GM21528 (cell line): ENCODE data around the gene PCARE.
"Not testable (repeated sequence)": the region's sequence is repeated elsewhere in the genome, so short reads cannot be mapped to it uniquely, and the experiment has no call there.

ENCODE experiments used
- ATAC-seq: cut with Tn5 transposase; IDR thresholded peaks from one replicate; pipeline ENCODE4 v1.9.1; 2021; ENCODE audit warnings: mild to moderate bottlenecking, moderate library complexity; ENCODE audit not compliant: unreplicated experiment, low FRiP score

PCARE gene

DNA sequence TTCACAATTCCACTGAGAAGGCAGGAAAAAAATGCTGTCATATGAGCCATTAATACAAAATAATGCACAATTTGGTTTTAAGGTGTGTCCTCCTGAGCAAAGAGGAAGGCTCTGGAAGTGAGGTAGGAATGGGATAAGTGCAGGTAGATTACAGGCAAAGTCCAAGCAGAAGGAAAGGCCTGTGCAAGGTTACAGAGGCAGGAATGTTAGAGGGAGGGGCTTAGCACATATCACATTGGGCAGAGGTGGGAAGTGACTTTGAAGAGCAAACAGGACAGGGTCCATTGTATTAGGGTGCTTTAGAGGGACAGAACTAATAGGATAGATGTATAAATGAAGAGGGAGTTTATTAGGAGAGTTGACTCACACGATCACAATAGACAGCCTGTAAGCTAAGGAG lies 26.2 kb upstream of the PCARE start:
- no peak for ATAC-seq

DNA sequence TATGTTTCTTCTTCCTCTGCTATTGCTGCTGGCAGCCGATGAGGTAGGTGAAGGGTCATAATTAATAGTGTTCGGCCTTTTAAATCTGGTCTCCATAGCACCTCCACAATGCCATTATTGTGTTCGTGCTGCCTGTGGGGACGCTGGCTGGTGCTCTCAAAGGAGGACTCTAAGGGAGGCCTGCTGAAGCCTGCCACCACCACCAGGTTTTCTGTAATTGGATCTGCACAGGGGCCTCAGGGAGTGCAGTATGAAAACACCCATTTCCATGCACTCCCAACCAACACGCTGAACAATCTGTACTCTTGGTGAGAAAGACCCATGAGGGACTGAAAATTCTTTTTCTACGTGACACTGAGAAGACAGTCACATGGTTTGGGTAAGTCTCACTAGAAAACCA lies 23.2 kb upstream of the PCARE start:
- ATAC-seq = no peak

DNA sequence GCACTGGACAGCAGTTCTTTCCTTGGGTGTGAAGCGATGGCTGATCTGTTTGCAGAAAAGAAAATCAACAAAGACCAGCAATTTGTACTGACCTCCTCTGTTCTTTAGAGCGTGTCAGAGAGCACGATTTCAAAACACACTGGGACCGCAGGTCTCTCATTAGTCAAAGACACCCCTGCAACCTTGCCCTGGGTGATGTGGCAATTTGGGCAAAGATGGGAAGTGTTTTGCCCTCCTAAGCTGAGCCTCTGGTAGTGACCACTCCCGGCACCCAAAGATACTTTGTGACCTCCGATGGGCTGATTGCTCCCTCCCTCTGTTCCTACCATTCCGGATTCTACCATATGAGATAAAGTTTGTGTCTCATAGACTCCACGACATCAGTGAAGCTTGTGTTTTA lies 22.6 kb upstream of the PCARE start:
- no peak for ATAC-seq

DNA sequence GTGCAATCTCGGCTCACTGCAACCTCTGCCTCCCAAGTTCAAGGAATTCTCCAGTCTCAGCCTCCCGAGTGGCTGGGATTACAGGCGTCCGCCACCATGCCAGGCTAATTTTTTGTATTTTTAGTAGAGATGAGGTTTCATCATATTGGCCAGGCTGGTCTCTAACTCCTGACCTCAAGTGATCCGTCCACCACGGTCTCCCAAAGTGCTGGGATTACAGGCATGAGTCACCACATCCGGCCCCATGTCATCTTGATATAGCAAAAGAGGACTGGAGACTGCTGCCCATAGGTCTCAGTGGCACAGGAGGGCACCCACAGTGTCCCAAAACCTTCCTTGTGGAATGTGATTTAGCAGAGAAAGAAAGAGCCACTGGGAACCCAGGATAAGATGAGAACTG lies 16.0 kb upstream of the PCARE start:
- not testable (repeated sequence) for ATAC-seq

DNA sequence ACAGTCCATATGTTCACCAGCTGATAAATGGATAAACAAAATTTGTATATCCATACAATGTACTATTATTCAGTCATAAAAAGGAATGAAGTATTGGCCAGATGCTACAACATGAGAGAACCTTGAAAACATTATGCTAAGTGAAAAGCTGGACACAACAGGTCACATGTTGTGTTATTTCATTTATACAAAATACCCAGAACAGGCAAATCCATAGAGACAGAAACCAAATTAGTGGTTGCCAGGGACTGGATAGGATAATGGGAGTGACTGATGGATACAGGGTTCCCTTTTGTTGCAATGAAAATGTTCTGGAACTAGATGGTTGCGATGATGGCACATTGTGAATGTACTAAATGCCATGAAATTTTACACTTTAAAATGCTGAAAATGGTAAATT lies 10.2 kb upstream of the PCARE start:
- no peak for ATAC-seq

DNA sequence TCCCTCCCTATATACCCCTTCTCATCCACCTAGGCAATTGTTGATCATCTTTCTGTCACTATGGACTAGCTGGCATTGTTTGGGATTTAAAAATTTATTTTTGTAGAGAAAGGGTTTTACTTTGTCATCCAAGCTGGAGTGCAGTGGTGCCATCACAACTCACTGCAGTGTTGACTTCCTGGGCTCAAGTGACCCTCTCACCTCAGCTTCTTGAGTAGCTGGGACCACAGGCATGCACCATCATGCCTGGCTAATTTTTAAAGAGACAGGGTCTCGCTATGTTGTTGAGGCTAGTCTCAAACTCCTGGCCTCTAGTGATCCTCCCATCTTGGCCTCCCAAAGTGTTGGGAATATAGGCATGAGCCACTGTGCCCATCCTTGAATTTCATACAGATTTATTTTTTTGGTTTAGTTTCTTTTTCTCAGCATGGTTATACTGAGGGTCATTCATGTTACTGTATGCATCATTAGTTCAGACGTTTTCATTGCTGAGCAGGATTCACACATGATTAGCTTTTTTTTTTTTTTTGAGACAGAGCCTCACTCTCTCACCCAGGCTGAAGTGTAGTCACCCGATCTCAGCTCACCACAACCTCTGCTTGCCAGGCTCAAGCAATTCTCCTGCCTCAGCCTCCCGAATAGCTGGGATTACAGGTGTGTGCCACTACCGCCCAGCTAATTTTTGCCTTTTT lies 8.6 kb upstream of the PCARE start:
- ATAC-seq = no peak

DNA sequence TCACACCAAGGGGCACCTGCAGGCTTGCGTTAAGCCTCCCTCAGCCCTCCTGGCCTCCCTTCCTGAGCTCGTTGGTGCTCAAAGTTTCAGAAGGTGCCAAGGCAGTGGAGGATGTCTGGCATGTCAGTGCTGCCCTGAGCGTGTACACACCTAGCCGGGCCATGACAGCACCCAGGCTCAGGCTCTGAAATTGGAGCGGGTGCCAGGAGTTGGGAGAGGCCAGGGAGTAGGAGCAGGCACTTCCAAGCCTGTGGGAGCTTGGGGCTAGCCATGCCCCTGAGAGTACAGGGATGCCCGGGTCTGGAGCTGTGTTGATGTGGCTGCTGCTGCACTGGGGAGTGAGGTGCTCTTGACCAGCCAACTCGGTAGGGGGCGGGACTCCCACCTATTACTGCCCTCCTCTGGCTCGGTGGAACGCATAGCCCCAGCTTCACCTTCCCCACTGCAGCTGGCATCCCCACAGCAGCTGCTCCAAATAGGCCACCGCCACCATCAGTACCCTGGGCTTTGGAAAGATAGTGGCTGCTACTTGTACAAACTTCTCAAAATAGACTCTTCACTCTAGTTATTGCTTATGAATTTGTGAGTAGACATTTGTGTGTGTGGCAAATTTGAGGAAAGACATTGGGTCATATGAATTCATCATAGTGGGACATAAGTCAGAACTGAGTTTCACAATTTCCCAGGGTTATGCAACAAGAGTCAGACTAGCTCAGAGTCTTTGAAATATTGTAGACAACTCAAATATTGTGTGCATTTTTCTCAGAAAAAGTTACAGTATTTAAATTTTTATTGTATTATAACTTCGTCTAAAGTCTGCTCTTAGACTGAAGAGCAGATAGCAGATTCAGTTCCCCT lies 6.8 kb upstream of the PCARE start:
- ATAC-seq = no peak

DNA sequence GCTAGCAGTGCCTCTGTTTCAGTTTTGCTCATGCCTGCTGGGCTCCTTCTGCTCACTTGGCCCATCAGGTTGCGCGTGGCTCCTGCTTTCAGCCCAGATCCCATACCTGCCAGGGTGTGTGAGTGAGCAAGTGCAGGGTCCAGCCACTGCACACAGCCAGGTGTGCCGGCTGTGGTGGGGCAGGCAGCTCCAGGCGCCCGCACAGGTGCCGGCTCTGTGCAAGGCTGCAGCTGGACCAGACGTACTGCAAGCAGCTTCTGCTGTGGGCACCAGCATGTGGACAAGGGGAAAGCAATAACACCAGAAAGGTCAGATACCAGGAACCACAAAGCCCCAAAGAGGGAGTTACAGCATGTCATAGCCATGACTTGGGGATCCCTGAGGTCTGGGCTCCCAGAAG lies 5.6 kb upstream of the PCARE start:
- no peak for ATAC-seq

DNA sequence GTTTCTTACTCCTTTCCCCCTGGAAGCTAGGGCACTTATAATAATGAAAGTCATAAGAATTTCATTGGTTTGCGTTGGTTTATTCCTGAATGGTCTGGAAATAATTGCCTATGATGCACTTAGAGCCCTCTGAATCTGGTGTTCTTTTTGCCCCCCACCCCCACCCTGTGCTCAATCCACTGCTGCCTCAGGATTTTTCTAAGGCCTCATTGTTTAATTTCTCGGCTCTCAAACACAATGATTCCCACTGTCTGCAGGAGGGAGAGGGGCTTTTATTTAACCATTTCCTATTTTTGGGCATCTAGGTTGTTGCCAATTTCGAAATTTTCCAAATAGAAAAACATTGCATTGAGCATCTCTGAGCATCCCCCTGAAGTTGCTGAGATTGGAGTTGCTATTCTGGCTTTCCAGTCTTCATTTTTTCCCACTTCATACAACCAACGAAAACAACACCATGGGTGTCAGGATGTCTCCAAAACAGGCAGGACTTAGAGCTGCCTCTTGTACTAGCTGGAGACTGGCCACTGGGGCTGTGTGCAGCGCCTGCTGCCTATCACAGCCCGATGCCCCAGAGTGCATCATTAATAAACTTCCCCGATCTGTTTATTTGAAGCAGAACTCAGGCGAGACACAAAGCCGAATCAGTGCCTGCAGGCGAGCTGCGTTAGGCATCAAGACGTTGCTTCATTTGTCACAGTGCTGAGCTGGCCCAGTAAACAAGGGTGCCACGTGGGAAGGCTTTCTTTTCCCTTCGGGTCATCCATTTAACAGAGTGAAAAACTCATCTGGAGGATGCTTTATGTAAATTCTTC lies 1.8 kb upstream of the PCARE start:
- no peak for ATAC-seq

DNA sequence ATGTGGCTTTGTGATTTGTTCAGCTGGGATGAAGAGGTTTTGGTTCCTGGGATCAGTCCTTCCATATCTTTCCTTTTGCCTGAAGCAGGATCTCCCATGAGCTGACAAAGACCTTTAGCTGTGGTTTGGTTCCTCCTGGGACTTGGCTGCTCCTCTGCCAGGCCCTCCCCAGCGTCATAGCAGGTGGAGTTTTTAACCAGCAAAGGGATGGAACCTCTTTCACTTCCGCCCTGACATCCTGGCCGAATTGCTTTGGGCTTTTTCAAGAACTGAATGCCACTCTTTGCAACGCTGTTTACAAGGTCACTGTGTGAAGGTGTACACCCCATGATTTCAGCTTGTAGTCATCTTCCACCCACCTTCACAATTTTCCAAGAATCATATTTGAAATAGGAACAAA lies 390 bp downstream of the PCARE start:
- ATAC-seq = no peak

DNA sequence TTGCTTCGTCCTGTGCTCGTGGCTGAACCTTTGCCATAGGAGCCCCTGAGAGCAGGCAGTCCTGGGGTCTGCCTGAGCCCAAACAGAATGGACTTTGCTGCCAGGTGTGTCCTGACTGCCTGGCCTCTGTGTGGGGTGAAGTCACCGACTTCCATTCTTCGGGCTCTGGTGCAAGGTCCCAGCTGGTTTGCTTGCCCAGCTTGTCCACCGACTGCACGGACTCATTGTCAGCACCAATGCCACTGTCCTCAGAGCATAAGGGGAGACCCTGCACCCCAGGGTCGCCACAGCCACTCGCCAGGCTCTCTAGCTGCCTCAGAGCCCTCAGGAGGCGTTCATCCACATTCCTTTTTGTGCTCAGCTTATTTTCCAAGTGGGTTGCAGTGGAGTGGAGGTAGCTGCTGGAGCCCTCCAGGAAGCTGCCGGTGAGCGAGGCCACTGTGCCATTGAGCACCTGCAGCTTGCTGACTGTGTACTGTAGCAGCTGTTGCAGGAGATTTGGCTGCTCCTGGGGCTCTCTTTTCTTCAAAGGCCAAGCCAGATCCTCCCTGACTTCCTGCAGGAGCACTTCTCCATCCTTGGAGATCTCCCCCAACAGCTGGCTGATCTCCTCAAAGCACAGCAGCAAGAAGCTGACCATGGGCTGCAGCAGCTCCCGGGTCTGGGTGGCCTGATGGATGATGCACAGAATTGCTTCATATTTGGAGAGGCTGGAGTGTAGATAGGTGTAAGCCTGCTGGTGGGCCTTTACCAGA lies 1.2 kb downstream of the PCARE start:
- no peak for ATAC-seq

DNA sequence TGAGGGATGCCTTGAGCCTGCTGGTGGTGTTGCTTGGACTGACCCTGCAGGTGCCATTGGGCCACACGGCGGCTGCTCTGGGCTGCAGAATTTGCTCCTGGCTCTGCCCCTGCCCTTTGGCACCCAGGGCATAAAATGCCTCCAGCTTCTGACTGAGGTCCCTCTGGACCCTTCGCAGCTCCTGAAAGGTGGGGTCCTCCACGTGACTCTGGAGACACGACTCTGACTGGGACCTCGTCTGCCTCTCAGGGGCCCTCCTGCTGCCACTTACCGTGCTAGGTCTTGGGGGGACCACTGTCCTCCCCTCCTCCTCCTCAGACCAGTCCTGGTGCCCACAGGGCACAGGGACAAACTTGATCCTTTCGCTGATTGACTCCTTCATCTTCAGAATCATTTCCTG lies 2.1 kb downstream of the PCARE start:
- no peak for ATAC-seq

DNA sequence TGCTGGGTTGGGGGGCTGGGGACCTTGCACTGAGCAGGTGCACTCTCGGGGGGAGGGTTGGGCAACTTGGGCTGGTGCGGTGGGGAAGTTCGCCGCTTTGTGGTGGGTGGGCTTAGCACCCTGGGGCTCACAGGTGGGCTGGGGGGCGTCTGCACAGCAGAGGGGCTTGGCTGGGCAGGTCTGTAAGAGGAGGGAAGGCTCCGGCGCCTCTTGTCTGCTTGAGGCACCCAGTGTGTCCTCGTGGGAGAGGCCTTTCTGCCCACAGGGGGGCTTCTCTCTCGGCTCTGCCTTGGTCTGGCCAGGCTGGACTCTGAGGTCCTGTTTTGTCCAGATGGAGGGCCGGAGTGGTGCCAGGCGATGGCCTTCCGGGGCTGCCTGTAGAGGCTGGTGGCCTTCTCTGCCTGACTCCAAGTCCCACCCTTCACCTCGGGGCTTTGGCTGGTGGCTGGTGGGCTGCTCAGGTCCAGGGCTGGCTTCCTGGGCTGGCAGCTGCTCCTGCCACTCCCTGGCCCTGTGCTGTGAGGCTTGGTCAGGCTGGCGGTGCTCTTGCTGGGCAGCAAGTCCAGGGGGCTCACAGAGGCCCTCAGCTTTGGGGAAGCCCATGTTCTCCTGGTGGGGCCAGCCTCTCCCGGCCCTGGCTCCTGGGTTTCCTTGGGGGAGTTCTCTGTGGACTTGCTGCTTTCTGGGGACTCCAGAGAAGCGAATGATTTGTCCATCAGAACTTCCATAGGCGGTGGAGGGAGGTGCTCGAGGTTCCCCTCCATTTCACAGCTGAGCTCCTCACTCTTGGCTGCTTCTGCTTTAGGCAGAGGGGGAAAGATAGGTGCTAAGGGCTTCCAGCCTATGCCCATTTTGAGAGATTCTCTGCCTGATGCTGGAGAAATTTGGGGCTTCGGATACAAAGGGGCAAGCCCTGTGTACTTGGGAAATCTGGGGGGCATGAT lies 3.0 kb downstream of the PCARE start:
- ATAC-seq = no peak

DNA sequence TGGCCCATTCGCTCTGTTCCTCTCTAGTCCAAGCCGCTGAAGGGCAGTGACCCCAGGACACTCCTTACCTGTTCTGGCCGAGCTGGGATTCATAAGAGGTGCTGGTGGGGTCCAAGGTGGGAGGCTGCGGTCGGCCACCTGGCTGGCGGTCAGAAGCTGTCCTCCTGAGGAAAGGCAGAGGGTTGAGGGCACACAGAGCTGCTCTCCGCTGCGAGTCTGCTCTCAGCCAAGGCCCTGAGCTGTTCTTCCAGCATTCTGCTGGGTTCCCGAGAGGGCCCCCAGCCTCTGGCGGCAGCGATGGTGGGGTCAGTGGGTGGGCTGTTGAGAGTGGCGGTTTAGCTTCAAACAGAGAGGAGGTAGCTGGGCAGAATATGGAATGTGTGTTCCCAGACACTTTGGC lies 3.8 kb downstream of the PCARE start:
- no peak for ATAC-seq

DNA sequence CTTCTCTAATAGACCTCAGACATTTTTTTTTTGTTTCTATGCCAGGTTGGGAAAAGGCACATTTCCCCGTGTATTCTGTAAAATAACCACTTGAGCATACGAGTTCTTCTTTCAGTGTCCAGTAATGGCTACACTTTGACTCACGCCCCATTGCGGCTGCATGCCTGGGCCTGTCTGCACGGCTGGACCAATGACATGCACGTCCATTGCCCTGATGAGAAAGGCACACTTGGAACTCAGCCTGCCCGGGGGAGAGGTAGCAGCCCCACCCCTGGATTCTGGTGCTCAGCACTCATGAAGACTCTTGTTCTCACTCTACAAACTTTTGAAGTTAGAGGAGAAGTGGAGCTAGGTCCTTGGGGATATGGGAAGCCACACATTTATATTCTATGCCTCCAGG lies 5.8 kb downstream of the PCARE start:
- ATAC-seq = no peak

DNA sequence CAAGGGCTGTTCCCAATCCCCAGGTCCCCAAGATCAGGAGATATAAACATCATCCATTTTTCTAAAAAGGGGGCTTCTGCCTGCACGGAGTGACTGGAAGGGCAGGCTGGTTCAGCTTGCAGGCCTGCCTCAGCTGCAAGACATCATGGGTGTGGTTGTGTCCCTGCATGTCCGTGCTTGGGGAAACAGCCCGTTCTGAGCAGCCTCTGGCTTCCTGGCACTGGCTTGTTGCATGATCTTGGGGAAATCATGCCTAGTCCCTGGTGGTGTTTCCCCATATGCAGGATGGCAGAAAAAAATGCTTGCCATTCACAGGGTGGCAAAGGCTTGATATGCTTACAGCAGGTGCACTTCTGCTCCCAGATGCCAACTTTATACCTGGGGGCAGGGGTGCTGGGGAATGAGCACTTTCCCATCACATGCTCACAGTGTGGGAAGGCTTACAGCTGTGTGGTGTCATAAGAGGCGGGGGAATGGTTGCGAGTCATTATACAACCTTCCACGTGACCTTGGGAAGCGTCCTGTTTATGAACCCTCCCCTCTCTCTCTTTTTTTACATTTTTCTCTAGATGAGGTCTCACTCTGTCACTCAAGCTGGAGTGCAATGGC lies 7.2 kb downstream of the PCARE start:
- ATAC-seq = no peak

DNA sequence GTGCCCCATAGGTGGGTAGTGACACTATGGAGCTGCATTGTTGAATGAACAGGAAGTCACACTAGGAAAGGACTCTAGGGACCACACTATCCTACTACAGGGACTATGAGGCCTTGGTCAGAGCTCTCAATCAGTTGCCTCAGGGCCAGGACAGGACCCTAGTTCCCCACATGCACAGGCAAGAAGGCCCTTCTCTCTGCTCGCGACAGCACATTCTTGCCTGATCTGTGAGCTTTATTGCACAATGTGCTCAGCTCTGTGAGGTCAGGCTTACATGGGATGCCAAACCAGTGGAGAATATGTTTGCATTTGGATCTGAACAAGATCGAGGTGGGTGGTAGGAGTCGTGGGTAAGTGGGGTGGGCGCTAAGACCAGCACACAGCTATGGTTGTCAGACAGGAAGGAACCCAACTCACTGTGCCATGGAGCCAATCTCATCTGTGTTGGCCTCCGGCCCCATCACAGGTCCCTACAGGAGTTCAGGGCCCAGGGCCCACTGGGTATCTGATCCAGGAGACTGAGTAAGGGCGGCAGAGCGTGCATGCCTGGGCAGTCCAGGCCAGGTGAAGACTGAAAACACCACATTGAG lies 8.0 kb downstream of the PCARE start:
- no peak for ATAC-seq

DNA sequence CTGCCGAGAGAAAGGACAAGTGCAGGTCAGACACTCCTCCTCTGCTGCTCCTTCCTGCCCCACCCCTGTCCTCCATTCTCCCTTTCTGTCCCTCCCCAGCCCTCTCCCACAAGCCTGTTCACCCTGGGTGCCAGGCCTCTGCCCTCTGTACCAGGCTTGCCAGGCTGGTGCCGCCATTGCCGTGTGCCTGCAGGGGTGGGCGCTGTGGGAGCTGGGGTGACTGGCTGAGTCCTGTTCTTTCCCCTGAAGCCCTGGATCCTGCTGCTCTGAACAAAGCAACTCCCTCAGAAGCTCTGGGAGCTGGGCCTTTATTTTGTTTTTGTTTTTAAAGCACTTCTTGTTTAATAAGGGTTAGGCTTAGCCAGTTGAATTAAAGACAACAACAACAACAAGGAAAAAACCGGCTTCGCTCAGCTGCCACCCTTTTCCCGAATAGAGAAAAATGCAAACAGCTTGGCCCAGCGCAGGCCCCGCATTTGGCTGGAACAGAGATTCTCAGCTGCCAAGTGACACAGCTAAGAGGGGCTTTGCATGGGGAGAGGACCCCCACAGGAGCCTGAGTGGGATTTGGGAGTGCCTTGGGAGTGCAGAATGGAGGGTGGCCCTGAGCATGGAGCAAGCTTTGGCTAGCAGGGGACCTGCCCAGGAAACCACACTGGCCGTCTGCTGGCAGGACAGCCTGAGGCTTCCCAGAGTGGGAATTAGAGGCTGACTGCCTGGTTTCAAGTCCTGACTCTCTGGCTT lies 9.1 kb downstream of the PCARE start:
- no peak for ATAC-seq
